Activated T-helper 1 cell treated with Interleukin-2 at 50 U/mL for 16 hours (primary cell): ENCODE measurements around the gene CEP78.
"Not testable (repeated sequence)": the region's sequence is repeated elsewhere in the genome, so short reads cannot be mapped to it uniquely, and the experiment has no call there.

Experiments used
- DNase-seq: peaks from one replicate; pipeline ENCODE4 v3.0.0-alpha.2; 2020; ENCODE audit warnings: low read depth

The CEP78 gene

DNA sequence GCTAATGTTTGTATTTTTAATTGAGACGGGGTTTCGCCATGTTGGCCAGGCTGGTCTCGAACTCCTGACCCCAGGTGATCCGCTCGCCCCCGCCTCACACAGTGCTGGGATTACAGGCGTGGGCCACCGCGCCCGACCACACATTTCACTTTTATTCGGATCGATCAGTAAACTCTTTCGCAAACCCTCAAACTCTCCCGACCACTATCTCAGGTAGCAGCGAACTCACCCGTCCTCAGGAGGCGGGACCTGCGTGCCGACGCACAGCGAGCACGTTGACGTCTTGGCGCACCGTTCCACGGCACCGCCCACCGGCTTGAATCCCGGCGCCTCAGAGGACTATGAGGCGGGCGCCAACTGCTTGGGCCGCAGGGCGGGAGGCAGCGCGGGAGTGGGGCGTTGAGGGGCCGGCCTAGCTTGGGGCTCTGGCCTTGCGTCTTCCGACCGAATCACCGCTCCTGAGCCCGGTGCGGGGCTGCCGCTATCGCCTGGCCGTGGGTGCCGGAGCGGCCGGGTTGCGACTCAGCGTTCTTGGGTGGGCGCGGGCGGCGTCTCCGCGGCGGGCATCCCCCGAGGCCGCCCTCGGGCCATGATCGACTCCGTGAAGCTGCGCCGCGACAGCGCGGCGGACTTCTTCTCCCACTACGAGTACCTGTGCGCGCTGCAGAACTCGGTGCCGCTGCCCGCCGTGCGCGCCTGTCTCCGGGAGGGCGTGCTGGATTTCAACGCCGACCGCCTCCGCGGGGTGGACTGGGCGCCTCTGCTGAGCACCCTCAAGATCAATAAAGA is at the start of gene CEP78:
TSS of gene CEP78 (plus strand) at position 314 of the 789 bp plus-strand sequence. CDS start at position 590, 276 bp downstream.
- peak; percentile 77 for DNase-seq

DNA sequence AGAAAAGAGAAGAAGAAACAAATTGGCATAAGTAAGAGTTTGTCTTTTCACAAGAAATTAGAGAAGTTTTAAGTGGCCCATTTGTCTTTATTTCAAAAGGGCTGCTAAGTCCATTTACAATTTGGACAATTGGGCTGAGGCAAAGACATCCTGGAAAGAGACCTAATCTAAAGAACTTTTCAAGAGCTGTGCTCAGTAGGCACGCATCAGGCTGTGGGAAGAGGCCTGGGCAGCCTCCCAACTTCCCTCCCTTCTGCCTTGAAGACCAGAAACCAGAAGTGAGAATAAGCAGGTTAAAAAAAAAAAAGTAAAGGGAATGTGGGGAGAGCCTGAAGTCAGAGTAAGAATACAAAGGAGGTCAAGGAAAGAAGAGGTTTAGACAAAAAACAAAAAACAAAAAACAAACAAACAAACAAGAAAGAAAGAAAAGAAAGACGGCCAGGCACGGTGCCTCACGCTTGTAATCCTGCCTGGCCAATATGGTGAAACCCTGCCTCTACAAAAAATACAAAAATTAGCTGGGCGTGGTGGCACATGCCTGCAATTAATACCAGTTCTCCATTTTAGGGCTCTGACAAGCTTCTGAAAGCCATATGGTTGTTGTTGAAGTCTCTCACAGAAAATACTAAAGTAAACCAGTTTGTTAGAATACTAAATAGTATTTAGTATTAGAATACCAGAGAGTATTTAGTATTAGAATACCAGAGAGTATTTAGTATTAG is 48.0 kb upstream of the CEP78 start:
- DNase-seq, result no peak

- no peak for DNase-seq
These were observed 47.3 kb upstream of the CEP78 start for GRCh38 chr9:78188594-78188993.

- DNase-seq, result no peak
These were observed 46.9 kb upstream of the CEP78 start for GRCh38 chr9:78189001-78189400.

GRCh38 chr9:78189461-78189860 is 46.4 kb upstream of the CEP78 start:
- DNase-seq, result no peak

DNA sequence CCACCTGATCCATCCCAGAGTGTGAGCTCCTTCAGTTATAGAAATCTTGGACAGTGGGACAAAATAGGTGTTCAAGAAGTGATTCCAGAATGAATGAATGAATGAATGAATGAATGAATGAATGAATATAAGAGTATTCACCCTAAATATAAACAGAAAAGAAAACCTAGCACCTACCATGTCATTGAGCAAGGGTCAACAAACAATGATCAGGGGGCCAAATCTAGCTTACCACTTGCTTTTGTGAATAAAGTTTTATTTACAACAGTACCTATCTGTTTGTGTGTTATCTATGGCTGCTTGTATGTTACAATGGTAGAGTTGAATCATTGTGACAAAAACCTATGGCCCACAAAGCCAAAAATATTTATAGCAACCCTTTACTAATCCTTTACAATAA is 43.9 kb upstream of the CEP78 start:
- no peak for DNase-seq

- no peak for DNase-seq
These were observed 39.6 kb upstream of the CEP78 start for GRCh38 chr9:78196258-78196657.

GRCh38 chr9:78201158-78201777 is 34.6 kb upstream of the CEP78 start:
- DNase-seq, result peak; percentile 62

GRCh38 chr9:78207319-78207718 is 28.6 kb upstream of the CEP78 start:
- no peak for DNase-seq

- no peak for DNase-seq
These were observed 28.0 kb upstream of the CEP78 start for GRCh38 chr9:78207901-78208300.

DNA sequence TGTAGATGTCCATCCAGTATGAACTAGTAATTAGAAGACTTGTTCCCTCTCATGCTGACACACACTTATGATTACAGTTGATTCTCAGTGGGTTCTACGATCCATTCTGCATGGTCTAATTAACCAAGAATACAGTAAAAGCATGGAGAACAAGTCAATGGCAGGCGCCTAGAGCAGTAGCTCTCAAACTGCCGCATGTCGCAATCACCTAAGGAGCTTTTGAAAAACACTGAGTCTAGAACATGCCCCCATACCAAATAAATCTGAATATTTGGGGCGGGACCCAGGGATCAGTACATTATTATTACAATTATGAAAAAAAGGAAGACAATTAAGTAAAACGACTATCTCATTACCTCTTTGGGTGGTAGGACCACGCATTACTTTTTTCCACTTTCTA is 26.7 kb upstream of the CEP78 start:
- no peak for DNase-seq

- DNase-seq, result no peak
These were observed 25.0 kb upstream of the CEP78 start for GRCh38 chr9:78210841-78211301.

DNA sequence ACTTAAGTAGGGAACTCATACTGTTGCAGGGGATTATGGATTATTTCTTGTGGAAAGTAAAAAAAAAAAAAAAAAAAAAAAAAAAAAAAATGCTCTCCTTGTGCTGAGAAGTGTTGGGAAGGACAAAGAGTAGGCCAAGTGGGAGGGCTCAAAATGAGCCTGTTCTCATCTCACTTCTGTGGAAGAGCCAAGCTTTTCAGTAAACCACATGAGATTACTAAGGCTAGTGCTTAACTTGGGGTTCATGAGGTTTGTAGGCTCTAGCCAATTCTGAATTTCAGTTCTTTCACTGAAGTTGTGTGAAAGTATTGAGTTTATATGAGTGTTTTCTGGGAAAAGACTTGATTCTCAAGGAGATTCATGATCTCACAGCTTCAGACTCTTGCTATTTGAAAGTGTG is 23.0 kb upstream of the CEP78 start:
- DNase-seq, result no peak

DNA sequence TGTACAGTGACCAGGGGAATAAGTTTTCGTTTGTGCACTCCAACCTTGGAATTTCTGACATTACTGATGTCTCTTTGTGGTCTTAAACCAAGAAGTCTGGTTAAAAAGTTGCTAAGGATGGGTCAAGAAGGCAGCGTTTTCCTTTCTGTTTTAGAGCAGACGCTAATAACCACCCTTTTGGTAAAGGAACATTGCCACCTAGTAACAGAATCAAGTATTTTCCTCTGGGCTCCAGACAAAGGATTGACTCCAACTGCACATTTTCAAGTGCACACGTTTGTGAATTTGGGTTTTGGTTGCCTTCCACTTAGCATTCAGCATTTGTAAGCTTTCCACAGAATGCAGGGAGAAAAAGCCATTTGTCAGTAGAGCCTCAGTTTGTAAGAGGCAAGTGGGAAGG is 22.2 kb upstream of the CEP78 start:
- DNase-seq, result no peak

DNA sequence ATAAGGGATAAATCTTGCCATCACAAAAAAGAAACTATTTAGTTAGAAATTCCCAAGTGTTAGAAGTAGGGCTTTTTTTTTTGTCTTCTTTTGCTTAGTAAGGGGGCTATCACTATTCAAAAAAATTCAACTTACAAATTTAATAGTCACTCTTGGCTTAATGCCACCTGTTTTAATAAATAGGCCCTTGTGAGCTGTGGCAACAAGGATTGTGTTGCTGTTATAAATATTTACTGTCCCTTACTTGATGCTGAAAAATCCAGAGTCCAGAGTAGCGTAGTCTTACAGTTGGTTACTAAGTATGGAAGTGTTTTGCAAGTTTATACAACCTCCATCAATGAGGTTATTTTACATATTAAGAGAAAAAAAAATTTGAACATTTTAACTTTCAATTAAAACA is 21.4 kb upstream of the CEP78 start:
- DNase-seq, result no peak

DNA sequence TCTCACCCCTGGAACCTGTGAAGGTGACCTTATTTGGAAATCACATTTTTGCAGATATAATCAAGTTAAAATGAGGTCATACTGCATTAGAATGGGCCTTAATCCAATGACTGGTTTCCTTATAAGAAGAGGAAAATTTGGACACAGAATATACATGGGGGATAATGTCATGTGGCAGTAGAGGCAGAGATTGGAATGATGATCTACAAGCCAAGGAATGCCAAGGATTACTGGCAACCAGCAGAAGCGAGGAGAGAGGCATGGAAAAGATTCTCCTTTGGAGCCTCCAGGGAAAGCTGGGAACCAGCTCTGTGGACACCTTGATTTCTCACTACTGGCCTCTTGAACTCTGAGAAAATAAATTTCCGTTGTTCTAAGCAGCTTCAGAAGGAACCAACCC is 20.2 kb upstream of the CEP78 start:
- no peak for DNase-seq

DNA sequence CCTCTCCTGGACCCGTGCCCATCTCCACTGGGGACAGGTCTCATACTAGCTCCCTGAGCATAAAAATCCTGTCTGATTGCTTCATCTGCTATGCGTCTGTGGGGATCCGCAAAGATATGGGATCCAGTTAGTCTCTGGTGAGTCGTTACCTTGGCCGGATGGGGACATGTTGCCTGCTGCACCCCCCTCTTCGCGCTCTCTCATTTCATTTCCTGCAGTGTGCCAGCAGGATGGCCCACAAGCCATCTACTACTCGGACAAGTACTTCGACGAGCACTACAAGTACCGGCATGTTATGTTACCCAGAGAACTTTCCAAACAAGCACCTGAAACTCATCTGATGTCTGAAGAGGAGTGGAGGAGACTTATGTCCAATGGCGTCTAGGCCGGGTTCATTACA is 17.0 kb upstream of the CEP78 start:
- no peak for DNase-seq

DNA sequence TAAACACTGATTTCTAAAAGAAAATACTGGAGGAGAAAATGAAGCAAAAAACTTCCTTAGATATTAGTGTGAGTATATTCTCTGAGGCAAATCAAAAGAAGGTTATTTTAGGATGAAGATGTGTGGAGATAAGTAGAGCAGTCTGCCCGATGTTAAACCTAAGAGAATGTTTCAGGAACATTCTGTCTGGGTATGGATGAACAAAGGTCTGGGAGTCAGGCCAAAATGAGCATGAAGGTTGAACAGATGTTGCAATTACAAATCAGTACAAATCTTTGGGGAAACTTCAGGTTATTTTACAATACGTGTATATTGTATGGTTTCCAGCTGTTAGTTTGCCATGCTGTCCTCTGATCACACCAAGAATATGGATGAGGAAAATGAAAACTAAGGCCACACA is 14.4 kb upstream of the CEP78 start:
- no peak for DNase-seq

GRCh38 chr9:78221841-78222240 is 14.0 kb upstream of the CEP78 start:
- DNase-seq, result not testable (repeated sequence)

DNA sequence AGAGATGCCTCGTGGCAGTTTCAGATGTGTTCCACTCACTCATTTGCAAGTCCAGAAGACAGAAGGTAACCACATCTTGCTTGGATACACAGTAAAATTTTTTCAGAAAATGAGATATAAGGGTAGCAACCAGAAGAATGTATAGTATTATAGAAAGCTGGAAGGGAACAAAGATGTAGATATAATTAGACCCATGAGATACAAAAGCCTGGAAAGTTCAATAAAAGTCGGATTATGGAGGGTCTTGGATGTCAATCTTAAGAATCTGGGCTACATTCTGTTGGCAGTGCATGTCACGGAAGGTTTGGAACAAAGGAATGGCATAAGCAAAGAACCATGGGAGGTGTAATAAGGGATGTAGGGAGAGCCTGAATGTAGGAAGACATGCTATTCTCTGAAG is 5.1 kb upstream of the CEP78 start:
- no peak for DNase-seq

DNA sequence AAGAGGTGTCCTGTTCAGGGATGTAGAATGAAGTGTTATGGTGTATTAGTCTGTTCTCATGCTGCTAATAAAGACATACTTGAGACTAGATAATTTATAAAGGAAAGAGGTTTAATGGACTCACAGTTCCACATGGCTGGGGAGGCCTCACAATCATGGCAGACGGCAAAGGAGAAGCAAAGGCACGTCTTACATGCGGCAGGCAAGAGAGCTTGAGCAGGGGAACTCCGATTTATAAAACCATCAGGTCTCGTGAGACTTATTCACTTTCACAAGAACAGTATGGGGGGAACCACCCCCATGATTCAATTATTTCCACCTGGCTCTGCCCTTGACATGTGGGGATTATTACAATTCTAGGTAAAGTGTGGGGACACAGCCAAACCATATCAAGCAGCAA is 3.4 kb upstream of the CEP78 start:
- DNase-seq, result not testable (repeated sequence)

GRCh38 chr9:78234810-78235209 is 1.1 kb upstream of the CEP78 start:
- DNase-seq, result no peak

GRCh38 chr9:78235256-78235761 is 566 bp upstream of the CEP78 start:
- DNase-seq, result no peak
